ENCODE results near the gene PHACTR3. TPM values are rescaled to one million over a fixed set of nuclear protein-coding genes. Genes with fewer than 3 reads are reported as not detected.
"Not testable (repeated sequence)": the region's sequence is repeated elsewhere in the genome, so short reads cannot be mapped to it uniquely, and the experiment has no call there.

Gene PHACTR3
- total RNA-seq, 1 experiment from 2014 or later, result not detected

DNA sequence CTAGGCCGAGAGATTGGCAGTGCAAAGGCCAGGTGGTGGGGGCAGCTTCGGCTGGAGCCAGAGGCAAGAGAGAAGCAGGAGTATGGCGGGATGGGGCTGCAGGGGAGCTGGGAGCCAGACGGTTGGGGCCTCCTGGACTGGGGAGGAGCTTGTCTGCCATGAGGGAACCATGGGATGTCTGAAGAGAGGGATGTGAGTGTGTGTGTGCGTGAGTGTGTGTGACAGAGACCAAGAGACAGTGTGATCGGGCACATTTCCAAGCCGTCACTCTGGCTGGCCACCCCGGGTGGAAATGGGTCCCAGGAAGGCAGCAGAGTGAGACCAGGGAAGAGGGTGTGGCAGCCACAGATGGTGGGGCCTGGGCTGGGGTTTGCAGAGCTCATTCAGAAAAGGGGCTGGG lies 13.8 kb downstream of the PHACTR3 start (continued):
- TF ChIP-seq EZH2 (IDR thresholded peaks at IDR 0.05) (no peak), FOSL1 (IDR thresholded peaks at IDR 0.05; ENCODE audit: low read depth) (no peak), RAD21 (IDR thresholded peaks at IDR 0.05; ENCODE audit: low read depth) (no peak), JUND (IDR thresholded peaks at IDR 0.05) (no peak), POLR2AphosphoS5 (IDR thresholded peaks at IDR 0.05; ENCODE audit: low read depth, low read length) (no peak), ATF3 (IDR thresholded peaks at IDR 0.05) (no peak), MAX (IDR thresholded peaks at IDR 0.05) (no peak)
- TF ChIP-seq, protein P1, sequence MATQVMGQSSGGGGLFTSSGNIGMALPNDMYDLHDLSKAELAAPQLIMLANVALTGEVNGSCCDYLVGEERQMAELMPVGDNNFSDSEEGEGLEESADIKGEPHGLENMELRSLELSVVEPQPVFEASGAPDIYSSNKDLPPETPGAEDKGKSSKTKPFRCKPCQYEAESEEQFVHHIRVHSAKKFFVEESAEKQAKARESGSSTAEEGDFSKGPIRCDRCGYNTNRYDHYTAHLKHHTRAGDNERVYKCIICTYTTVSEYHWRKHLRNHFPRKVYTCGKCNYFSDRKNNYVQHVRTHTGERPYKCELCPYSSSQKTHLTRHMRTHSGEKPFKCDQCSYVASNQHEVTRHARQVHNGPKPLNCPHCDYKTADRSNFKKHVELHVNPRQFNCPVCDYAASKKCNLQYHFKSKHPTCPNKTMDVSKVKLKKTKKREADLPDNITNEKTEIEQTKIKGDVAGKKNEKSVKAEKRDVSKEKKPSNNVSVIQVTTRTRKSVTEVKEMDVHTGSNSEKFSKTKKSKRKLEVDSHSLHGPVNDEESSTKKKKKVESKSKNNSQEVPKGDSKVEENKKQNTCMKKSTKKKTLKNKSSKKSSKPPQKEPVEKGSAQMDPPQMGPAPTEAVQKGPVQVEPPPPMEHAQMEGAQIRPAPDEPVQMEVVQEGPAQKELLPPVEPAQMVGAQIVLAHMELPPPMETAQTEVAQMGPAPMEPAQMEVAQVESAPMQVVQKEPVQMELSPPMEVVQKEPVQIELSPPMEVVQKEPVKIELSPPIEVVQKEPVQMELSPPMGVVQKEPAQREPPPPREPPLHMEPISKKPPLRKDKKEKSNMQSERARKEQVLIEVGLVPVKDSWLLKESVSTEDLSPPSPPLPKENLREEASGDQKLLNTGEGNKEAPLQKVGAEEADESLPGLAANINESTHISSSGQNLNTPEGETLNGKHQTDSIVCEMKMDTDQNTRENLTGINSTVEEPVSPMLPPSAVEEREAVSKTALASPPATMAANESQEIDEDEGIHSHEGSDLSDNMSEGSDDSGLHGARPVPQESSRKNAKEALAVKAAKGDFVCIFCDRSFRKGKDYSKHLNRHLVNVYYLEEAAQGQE (IDR thresholded peaks at IDR 0.05; ENCODE audit: low read depth), result no peak

DNA sequence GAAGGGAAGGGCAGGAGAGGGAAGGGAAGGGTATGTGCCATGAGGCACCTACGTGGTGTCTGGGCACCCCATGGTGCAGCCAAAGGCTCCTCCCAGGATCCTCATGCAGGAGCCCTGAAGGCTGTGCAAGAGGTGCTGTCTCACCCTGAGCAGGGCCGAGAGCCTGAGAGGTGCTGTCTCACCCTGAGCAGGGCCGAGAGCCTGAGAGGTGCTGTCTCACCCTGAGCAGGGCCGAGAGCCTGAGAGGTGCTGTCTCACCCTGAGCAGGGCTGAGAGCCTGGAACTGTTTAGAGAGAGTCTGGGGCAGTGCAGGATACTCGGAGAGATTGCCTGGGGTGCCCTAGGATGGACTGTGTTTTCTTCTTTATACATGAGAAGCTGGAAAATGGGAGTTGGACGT lies 14.2 kb downstream of the PHACTR3 start:
- H3K36me3 ChIP-seq (ENCODE audit: control insufficient read depth in 1 of 2, insufficient read depth in 2 of 2, low read length in 2 of 2); intact Hi-C loops (cut with micrococcal nuclease); H3K9ac ChIP-seq (ENCODE audit: low read length); H2AFZ ChIP-seq (ENCODE audit: low read depth, low read length, poor library complexity, severe bottlenecking); H3K9me2 ChIP-seq (ENCODE audit: insufficient read depth); POLR2A ChIA-PET; H3K4me2 ChIP-seq (ENCODE audit: low read length); BruUV-seq (replicated peaks); H3K4me1 ChIP-seq (ENCODE audit: control insufficient read depth in 1 of 2, insufficient read depth in 2 of 2, low read length in 2 of 2); RAD21 ChIA-PET (ENCODE audit: low non-redundant PET in 1 of 2, low total read pairs in 2 of 2, uncharacterized antibody in 2 of 2, unreplicated experiment in 2 of 2); H3K9me3 ChIP-seq (ENCODE audit: control insufficient read depth in 1 of 2, insufficient read depth in 1 of 2, low read depth in 1 of 2, low read length in 2 of 2); H3K79me2 ChIP-seq (ENCODE audit: insufficient read depth, low read length); CTCF ChIA-PET; H3K4me3 ChIP-seq (replicated peaks in 1 of 2; ENCODE audit: low read depth in 1 of 2, low read length in 2 of 2); ATAC-seq; DNase-seq (ENCODE audit: low read depth, low spot score); H3K27ac ChIP-seq (ENCODE audit: low read depth, low read length); H4K20me1 ChIP-seq (ENCODE audit: insufficient read depth): not testable (repeated sequence)
- peaks cover 41% of the 10 kb centered on the region for H3K27me3 ChIP-seq (ENCODE audit: insufficient read depth, low read length)

Measured in HCT116 (cell line).